GM18526 (cell line): ENCODE data around the gene DIS3L2.

ENCODE experiments used
- POLR2A ChIP-seq: IDR thresholded peaks from 3 replicates; pipeline ENCODE4 v1.6.1; 2011; ENCODE audit not compliant: insufficient read length; ENCODE audit errors: extremely low read depth

The DIS3L2 gene

DNA sequence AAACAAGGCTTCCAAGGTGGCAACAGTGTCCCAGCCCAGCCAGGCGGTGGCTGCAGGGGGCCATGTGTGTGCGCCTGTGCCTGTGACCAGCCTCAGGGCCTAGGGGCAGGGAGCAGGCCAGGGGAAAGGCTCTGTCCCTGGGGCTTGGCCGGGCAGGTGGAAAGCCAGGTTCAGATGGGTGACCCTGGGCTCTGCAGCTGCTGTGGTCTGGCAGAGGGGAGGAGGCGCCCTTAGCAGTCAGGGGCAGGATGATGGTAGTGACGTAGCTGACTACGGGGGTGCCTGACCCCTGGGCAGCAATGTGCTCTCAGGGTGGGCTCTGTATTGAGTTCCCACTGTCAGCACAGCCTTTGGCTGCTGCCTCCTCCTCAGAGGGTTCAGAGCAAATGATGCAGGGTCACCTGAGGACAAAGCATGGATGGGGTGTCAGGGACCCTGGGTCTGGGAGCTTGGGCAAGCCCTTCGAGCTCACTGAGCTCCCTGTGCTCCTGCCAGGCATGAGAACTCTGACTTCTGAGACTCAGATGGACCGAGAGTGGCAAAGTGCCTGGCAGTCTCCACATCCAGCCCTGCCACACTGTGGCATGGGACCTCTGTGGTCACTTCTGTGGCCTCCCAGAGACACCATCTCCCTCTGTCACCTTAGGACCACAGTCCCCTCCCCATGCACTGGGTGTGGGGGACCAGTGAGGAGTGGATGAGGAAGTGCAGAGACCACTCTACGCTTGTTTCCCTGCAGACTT is 360.5 kb downstream of the DIS3L2 start:
- no peak for TF ChIP-seq POLR2A

DNA sequence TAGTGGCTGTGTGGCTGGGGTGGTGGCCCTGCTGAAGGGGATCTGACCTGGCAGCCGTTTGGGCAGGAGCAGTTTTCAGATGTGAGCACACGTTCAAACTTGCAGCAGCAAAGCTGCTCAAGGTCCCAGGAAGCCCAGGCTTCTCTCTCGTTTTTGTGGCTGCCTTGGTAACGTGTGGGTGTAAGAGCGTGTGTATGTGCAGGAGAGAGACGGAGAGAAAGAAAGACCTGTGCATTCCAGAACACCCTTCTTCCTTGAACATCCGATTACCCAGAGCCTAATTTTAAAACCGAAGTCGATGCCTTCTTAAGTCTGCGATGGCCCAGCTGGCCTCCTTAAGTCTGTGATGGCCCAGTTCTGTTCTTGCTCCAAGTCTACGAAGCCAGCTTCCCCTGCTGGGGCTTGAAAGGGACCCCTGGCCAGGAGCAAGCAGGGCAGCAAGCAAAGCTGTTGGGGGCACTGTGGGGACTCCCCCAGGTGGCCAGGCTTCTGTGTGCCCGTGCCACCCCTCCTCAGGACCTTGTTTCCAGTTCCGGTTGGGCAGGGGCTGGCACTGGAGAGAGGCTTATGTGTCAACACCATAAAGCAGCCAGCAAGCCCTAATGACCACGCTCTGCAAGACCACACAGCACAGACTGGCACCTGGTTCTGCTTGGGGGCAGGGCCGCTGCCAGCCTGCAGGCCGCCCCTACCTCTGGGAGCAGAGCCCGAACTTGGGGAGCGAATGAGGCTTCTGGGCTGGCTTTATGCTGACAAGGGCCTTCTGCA is 361.2 kb downstream of the DIS3L2 start:
- TF ChIP-seq POLR2A: no peak

DNA sequence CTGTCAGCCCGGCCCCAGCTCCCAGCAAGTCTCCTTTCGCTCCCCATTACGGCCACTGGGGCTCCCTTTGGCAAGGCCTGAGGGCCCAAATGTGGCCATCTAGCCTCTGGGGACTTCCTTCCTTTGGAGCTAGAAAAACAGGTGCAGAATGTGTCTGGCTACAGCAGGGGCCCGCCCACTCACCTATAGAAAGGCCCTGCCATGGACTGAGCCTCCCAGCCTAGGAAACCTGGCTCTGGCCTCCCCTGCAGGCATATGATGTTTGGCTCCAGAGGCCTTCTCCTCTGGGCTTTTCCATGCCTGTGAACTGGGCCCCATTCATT is 361.8 kb downstream of the DIS3L2 start:
- TF ChIP-seq POLR2A: no peak

DNA sequence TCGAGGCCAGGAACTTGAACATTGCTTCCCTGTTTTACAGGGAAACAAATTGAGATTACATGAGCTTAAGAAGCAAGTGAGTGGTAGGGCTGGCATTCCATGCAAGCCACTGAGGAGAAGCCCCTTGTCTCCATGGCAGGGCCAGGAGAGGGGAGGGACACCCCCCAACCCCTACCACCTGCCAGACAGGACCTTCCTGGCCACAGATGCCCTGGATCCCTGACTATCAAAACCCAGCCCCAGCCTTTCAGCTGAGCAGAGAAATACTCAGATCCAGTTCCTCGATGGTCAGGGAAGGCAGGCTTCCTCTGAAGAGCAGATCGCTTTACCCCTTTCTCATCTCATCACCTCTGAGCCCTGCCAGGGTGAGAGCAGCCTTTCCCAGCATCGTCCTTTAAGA is 363.3 kb downstream of the DIS3L2 start:
- TF ChIP-seq POLR2A: no peak

DNA sequence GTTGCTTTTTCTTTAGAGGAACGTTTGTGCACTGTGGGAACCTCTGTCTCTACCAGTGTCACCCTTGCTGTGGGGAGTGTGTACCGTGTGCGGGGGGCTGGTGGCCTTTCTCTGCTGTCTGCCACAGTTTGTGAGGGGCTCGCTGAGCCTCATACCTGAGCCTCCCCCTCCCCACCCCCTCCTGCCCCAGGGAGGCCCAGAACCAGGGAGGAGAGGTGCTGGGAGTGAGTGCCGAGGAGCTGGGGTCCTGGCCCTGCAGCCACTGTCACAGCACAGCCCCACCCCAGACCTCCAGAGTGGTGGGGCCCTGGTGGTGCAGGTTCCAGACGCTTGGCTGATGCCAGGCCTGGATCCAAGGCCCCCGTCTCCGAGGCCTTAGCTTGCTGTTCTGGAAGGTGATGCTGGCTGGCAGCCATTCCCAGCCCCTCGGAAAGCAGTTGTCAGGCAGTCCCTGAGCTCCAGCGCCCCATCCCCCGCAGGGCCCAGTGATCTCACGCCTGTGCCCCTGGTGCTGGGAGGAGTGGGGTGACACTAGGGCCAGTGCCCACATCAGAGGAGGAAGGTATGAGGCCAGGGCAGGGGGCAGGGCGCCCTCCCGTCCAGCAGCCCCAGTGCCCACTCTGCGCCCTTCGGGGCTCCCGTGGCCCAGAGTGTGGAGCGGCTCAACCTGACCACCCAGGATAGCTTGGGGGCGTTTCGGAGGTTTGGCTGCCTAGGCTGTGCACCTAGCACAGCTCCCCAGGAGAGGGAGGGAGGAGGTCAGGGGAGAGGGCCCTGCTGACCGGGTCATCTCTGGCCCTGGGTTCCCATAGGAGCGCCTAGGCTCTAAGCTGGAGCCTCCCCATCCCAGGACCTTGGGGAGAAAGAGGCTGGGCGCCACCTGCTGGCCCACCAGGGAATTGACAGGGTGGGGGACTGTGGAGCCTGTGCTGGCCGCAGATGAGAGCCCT is 364.1 kb downstream of the DIS3L2 start:
- TF ChIP-seq POLR2A: no peak

DNA sequence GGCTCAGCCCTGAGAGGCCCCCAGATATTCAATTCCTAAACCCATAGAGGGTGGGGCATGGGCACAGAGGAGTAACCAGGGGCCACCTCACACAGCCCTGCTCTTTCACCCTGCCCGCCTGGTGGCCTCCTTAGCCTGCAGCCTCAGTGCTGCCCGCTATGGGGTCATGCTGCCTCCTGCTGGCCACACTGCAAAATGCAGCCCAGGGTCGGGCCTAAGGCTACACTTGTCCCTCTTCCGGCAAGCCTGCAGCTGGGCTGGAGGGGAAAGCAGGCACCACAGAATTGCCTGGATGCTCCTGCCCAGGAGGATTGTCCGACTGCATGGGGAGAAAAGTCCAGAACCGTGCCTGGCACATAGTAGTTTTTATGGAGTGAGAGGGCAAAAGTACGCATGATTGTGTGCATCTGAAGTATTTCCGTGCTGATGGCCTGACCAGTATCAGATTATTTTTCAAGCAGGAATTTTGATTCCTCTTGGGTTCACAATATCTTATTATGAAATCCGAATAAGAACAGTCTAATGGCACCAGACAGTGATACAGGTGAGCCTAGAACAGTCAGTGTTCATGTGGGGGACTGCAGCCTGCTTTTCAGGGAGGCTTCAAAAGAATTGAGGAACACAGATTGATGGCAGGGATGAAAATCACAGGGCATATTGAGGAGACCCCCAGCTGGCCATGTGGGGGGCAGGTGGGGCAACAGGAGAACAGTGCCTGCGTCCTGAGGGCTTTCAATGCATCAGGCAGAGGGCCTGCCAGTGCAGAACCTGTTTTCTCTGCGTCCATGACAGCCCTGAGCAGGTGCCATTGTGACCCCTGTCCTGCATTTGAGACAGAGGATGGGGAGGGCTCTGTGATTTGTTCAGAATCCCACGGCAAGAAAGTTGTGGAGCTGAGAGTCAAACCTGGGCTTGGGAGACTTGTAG is 365.9 kb downstream of the DIS3L2 start:
- no peak for TF ChIP-seq POLR2A

DNA sequence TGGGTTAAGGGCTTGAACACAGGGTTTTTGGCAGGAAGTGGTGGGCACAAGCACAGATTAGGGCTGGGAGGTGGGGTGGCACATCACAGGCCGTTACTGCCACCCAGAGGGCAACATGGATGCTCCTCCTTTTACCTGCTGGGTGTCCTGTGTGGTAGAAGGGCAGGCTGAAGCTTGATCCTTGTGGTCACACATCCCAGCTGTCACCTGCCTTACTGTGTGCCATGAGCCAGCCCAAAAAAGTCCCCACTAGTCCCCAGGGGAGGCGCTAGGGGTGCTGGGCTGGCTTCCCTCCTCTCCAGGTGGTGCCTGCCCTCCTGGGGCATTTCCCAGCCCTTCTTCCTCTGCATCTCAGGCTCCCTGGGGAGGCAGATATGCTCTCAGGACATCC is 366.5 kb downstream of the DIS3L2 start:
- no peak for TF ChIP-seq POLR2A

DNA sequence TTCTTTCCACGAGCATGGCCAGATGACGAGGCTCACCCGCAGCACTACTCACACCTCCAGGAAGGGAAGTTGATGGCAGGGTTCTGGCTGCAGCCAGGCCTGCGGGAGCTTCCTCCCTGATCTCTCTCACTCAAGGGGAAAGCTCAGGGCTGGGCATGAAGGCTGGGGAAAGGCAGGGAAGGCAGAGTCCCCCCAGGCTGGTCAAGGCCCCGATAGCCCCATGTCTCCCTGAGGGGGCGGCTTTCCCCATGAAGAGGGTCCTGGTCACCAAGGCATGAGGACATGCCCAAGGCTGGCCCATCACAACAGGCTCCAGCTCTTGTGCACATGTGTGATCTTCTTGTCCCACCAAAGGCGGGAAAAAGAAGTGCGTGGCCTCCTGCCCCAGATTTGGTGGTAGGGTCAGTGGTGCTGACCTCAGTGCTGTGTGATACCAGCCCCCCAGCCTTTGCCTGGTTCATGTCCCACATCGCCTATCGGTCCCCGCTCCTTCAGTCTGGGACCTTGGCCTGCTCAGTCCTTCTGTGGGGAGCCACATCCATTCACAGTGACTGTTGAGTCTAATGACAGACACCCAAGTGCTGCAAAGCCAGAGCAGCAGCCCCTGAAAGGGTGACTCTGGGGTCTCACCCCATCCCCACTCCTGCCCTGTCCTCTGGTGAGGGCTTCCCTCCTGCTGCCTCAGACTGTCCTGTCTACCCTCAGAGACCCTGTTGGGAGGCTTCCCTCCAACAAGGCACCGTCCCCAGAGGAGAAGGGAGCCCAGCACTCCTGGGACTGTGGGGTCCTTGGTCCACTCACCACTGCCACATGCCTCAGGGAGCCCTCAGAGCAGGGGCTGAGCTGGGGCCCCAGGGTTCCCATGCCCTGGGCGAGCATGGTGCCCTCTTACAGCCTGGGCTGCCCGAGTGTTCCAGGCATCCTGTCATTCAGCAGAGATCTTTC is 367.3 kb downstream of the DIS3L2 start:
- no peak for TF ChIP-seq POLR2A

DNA sequence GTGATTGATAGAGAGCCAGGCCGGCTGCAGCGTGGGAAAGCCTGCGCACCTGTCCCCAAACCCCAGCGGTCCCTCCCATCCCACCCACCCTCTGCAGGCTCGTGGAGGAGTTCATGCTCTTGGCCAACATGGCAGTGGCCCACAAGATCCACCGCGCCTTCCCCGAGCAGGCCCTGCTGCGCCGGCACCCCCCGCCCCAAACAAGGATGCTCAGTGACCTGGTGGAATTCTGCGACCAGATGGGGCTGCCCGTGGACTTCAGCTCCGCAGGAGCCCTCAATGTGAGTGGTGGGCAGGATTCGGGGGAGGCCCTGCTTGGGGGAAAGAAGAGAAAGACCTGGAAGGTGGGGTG is 368.2 kb downstream of the DIS3L2 start:
- no peak for TF ChIP-seq POLR2A

DNA sequence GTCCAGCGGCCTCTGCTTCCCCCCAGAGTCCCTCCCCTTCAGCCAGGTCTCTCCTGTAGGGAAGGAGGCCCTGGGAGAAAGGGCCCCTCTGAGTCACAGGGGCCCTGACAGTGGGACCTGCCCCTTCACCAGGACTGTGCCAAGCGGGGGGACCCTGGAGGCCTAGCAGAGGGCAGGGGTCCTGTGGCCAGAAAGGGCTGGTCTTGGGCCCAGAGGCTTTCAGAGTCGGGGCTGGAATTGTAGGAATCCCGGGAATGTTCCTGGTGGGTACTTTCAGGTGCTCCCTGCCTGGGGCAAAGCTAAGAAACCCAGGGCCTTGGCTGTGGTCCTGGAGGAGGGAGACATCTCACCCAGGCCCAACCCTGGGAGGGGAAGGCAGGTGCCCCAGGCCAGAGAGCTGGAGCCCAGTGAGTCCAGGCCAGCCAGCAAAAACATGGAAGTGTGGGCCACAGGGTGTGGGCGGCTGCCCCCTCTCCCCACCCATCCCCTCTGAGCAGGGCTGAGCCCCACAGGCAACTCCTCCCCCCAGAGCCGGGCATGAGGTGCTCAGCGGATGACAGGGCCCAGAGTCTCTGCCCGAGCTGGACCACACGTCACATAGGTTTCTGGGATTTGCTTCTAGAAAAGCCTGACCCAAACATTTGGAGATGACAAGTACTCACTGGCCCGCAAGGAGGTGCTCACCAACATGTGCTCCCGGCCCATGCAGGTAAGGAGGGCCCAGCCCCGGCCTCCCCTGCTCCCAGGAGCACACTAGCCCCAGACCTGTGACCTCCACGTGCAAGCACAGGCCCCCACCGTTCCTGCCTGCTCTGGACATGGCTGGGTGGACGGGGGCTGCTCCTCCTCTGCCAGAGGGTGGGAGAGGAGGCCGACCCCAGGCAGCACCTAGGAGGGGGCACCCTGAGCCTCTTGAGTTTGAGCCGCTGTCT is 368.8 kb downstream of the DIS3L2 start:
- no peak for TF ChIP-seq POLR2A

DNA sequence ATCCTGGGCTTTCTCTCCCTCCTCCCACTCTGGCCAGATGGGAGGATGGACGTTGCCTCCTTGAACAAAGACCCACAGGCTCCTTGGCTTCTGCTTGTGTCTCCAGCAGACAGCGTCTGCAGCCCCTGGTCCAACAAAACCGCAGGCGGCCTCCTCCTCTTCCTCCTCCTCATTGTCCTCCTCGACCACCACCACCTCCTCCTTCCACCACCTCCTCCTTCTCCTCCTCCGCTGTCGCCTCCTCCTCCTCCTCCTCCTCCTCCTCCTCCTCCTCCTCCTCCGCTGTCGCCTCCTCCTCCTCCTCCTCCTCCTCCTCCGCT is 371.4 kb downstream of the DIS3L2 start:
- no peak for TF ChIP-seq POLR2A

DNA sequence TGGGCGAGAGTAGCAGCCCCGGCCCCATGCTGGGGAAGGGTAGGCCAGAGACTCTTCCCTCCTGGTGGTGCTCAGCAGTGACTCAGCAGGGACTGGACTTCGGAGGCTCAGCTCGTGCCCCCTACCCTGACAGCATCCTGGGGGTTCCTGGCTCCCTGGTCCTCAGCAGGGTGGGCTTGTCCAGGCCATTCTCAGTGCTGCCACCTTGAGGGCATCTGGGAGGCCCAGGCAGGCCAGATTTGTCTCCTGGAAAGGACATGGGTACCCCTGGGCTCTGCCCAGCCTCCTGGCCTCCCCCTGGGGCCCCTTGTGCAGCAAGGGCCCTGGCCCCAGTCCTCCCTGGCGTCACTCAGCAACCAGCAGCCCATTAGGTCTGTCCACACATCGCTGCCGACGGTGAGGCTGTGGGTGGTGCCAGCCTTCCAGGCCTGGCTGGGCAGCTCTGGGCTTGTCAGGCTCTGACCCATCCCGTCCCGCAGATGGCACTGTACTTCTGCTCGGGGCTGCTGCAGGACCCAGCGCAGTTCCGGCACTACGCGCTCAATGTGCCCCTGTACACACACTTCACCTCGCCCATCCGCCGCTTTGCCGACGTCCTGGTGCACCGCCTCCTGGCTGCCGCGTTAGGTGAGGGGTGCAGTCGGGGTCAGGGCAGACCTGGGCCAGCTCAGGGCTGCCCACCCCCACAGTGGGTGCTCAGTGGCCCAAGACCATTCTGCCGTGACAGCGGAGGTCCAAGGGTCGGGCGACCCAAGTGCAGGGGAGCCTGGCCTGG is 372.0 kb downstream of the DIS3L2 start:
- no peak for TF ChIP-seq POLR2A
